Activated naive CD8-positive, alpha-beta T cell treated with anti-CD3 and anti-CD28 coated beads, Interleukin-2, amount 50 U/mL, for 16 hours (primary cell): Measurements from ENCODE around the gene S1PR4.
"Not testable (repeated sequence)": the region's sequence is repeated elsewhere in the genome, so short reads cannot be mapped to it uniquely, and the experiment has no call there.

ENCODE experiments used
- DNase-seq: peaks from one replicate; pipeline ENCODE4 v3.0.0-alpha.2; 2020; ENCODE audit warnings: low read depth, low spot score

The S1PR4 gene

GRCh38 chr19:3213159-3213558 is 34.6 kb downstream of the S1PR4 start:
- no peak for DNase-seq

DNA sequence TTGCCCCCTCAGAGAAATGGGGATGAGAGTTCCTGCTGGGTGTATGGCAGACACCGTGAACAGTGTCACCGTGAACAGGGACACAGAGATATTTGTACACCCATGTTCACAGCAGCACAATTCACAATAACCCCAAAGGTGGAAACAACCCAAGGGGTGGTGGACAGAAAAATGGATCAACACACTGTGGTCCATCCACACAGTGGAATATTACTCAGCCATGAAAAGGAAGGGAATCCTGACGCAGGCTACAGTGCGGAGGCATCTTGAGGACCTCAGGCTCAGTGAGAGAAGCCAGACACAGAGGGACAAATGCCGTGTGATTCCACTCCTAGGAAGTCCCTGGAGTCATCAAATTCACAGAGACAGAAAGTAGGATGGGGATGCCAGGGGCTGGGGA is 38.3 kb downstream of the S1PR4 start:
- no peak for DNase-seq

- no peak for DNase-seq
Measured at GRCh38 chr19:3220576-3220975, 42.0 kb downstream of the S1PR4 start.

GRCh38 chr19:3221576-3221975 is 43.0 kb downstream of the S1PR4 start:
- DNase-seq, result not testable (repeated sequence)

DNA sequence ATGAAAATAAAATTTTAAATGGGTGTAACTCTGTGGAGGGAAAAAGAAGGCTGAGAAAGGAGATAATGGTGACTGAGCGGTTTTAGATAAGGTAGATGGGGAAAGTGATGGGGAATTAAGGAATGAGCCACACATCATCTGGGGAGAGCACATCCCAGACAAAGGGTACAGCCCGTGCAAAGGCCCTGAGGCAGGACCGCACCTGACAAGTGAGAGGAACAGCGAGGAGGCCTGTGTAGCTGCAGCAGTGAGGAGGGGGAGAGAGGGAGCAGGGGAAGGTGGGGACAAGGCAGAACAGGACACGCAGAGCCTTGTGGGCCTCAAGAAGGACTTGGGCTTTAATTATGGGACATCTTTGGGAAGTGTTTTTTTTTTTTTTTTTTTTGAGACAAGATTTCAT is 44.1 kb downstream of the S1PR4 start:
- no peak for DNase-seq

- peak; percentile 14 for DNase-seq
Measured at GRCh38 chr19:3224346-3225168, 46.0 kb downstream of the S1PR4 start, which contains the start of gene CELF5. Gene CELF5, plus strand, starts transcription at chr19:3224661. Its CDS starts 79 bp downstream, at chr19:3224740.

- no peak for DNase-seq
Measured at GRCh38 chr19:3225169-3225485, 46.6 kb downstream of the S1PR4 start.

GRCh38 chr19:3225677-3226093 is 47.1 kb downstream of the S1PR4 start:
- DNase-seq, result no peak

GRCh38 chr19:3227054-3227626 is 48.6 kb downstream of the S1PR4 start:
- no peak for DNase-seq

- DNase-seq, result no peak
Measured at GRCh38 chr19:3229346-3229743, 50.8 kb downstream of the S1PR4 start.
